ENCODE results near the gene ADAMTS9.

Gene ADAMTS9

DNA sequence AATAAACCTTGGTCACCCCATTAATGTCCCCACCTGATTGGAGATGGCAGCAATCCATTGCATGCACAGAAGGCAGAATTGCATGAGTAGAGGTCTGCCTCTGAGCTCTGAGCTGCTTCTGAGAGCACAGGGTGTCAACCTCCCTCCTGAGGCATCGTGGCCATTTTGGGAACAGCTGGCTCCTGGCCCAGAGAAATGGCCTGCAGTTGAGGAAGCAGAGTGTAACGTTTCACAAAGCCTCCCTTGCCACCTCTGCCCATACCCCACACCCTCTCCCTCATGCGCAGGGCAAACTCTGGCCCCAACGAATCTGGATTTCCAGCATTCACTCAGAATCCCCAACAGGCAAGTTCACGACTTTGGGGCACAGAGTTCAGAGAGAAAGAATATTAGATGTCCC, 198.9 kb downstream of the ADAMTS9 start:
- no peak for DNase-seq (ENCODE audit: low spot score)

DNA sequence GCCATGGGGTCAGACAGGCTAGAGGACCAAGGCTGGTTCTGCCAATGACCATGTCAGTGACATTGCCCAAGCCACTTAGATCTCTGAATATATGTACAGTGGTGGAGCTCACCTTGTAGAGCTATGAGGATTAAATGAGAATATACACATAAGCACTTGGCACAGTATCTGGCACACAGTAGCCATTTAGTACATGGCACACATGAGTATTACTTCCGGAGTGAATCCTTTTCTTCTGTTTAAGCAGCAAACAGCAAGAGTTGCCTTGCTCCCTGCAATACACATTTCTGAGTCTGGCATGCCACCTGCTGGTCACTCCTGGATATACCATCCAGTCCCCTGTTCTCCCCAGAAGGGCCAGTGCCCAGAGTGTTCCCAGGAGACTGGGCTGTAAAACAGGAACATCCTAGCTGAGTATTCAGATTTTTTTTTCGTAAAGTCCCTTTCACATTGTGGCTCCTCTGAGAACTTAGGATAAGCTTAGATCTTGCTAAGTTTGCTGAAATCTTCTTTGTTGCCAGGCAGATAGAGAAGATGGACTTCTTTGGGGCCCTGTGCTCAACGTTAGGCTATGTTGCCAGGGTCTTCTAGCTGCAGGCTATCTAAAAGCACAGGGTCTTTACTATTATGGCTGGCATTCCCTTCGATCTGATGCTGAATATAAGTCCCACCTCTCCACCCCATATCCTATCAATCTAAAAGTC, 203.4 kb downstream of the ADAMTS9 start:
- DNase-seq (ENCODE audit: low spot score): peak; percentile 77

DNA sequence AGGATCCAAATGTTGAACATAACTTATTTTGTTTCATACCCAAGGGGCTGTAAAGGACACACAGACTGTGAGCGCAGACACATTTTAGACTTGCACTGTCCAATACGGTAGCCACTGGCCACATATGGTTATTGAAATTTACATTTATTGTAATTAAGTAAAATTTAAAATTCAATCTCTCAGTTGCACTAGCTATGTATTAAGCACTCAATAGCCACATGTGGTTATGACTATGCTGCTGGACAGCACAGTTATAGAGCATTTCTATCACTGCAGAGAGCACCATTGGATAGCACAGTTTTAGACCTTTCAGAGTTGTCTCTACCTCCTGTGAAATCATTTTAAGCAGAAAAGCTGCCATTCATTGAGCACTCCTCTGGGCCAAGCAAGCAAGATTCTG, 204.3 kb downstream of the ADAMTS9 start:
- no peak for DNase-seq (ENCODE audit: low spot score)

DNA sequence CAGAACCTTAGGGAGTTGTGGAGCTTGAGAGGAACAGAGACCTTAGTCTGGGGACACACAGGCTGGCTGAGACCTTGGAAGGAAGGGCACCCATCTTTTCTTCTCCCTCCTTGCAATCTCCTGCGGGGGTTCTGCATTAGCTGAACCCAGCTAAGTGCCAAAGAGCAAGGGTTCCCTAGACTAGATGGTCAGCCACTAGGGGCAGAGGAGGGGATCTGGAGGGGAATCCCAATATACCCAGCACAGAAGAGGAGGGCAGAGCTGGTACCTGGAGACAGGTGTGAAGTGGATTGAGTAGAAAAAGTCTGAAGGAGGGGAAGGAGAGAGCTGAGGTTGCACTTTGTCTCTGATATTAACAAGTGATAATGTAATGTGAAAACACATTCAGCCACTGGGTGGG, 212.8 kb downstream of the ADAMTS9 start:
- DNase-seq (ENCODE audit: low spot score): no peak

DNA sequence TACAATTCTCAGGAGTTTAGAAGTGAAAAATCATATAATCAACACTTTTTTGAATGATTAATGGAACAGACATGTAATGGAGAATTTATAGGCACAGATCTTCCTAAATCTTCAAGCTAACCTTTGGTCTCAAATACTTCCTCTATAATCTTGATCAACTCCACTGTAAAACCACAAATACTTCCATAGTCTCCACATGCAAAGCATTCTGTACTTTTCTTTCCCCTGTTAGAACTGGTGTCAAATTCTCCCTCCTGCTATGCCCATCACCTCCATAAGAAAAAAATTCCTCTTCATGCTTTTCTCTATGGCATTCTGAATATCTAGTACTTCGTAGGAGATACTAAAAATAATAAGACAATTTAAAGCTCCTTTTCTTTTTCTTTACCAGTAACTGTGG, 214.3 kb downstream of the ADAMTS9 start:
- no peak for DNase-seq (ENCODE audit: low spot score)

DNA sequence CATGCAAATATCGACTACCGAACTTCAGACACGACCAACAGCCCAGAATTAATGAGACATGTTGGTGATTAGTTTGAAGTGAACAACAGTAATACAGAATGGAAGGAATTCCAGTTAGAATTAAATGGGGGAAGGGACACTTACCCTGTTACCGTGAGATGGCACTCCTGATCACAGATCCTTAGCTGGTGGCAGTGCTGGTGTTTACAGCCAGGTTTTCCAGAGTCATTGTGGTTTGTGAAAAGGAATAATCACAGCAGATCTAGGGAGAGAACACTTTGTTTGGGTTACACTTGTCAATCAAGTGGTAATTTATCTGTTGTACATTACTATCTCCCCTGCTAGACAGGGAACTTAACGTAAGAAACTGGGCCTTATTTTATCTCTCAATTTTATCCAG, 217.4 kb downstream of the ADAMTS9 start:
- DNase-seq (ENCODE audit: low spot score): no peak

DNA sequence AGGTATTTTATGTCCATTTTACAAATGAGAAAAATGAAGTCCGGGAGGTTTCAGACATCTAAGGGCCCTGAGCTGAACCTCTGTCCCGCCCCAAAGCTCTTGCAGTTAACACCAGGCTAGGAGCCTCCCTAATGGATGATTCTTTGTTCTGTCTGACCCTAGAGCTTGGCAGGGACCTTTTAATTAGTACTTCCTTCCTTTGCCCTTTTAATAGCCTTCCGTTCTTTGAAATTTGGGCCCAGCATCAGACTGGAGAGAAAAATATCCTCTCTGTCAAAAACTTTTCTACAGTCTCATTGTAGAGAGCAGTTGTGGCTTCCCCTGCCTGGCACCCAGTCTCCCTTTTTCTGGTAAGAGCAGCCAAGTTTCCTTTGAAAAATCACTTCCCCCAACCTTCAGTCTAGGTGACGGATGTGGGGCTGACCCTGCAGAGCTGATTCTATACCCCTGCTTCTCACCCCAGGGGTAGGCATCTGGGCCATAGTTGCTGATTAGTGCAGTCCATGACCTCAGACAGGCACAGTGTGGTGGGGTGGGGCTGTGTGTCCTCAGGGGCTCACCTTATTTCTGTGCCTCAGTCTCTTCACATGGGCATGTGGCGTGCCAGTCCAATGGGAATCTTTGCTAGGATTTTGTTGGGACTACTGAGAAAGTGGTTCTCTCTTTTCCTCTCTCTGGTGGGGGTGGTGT, 220.4 kb downstream of the ADAMTS9 start:
- no peak for DNase-seq (ENCODE audit: low spot score)

Data from iPS-NIHi11 (cell line).